Gastrocnemius medialis (tissue), 4 donors: ENCODE data around the gene SLC2A4. TPM values are rescaled to one million over a fixed set of nuclear protein-coding genes. Genes with fewer than 3 reads are reported as not detected.

Experiments used
- ATAC-seq, 2 donors: fragments of 150-250 bp; one replicate each; pipeline ENCODE4 v1.9.1; 2016
- DNase-seq, 2 donors: peaks; one replicate each; pipeline ENCODE4 v3.0.0-alpha.2; 2019
- H3K27ac ChIP-seq, 4 donors: fragments of 200-600 bp; sonication (generic); 1 replicate in 1 of 4; 2 replicates in 3 of 4; pipeline ENCODE4 v1.5.1; 2016 to 2018; ENCODE audit warnings: mild to moderate bottlenecking in 2 of 4, moderate library complexity in 1 of 4
- H3K27me3 ChIP-seq, 3 donors: fragments of 200-600 bp; sonication (generic) in 2 of 3; 1 replicate in 1 of 3; 2 replicates in 2 of 3; pipeline versions ENCODE4 v1.5.1 to v1.6.0; 2016 to 2019; ENCODE audit warnings: mild to moderate bottlenecking in 1 of 3, moderate library complexity in 1 of 3
- H3K36me3 ChIP-seq, 2 donors: fragments of 200-600 bp; sonication (generic) in 1 of 2; one replicate each; pipeline ENCODE4 v1.5.1; 2017 to 2018
- H3K4me1 ChIP-seq, 2 donors: fragments of 200-600 bp; sonication (generic) in 1 of 2; one replicate each; pipeline ENCODE4 v1.5.1; 2016 to 2017; ENCODE audit warnings: mild to moderate bottlenecking in 2 of 2
- H3K4me3 ChIP-seq, 4 donors: fragments of 200-600 bp; sonication (generic) in 3 of 4; 1 replicate in 1 of 4; 2 replicates in 3 of 4; pipeline ENCODE4 v1.5.1; 2016 to 2019; ENCODE audit warnings: mild to moderate bottlenecking in 2 of 4
- H3K9me3 ChIP-seq, 3 donors: fragments of 200-600 bp; sonication (generic) in 2 of 3; 1 replicate in 1 of 3; 2 replicates in 2 of 3; pipeline ENCODE4 v1.5.1; 2016 to 2019
- CTCF ChIP-seq, 5 experiments: fragments of 450-650 bp in 3 of 5; fragments of 200-600 bp in 2 of 5; sonication (generic) in 2 of 5; IDR thresholded peaks in 4 of 5; conservative IDR thresholded peaks in 1 of 5; 1 replicate in 4 of 5; 2 replicates in 1 of 5; pipeline ENCODE4 v1.5.1; 2016 to 2019; ENCODE audit warnings: antibody characterized with exemption in 5 of 5, mild to moderate bottlenecking in 3 of 5, moderate library complexity in 3 of 5
- POLR2A ChIP-seq, 2 donors: fragments of 450-650 bp; IDR thresholded peaks; one replicate each; pipeline ENCODE4 v1.6.1; 2017; ENCODE audit warnings: antibody characterized with exemption in 2 of 2, mild to moderate bottlenecking in 2 of 2, moderate library complexity in 2 of 2
- in situ Hi-C, 4 donors: fragments of 200-750 bp; cut with MboI; loops; one replicate each; pipeline versions ENCODE4 v1.15.0 to v1.8.0; 2017; ENCODE audit warnings: low sequenced_read_pairs in 4 of 4
- intact Hi-C: fragments of 100-400 bp; cut with DNase I; formaldehyde crosslinking; loops from one replicate; pipeline ENCODE4 v1.15.1; 2023; ENCODE audit warnings: low total_unique reads
- total RNA-seq, 4 donors: library from RNA; depleted of rRNA; stranded (reverse); fragments of >200 nt; gene quantifications; one replicate each; pipeline versions ENCODE4 v1.1.0 to v1.2.3, GENCODE V29; 2016

Gene SLC2A4
- total RNA-seq, 4 donors from 2014 or later: 148 to 310 (median 227) TPM

GRCh38 chr17:7293816-7294613 is 12.5 kb downstream of the SLC2A4 start:
- DNase-seq (peak; percentile 31 to 60), ATAC-seq (peak; percentile 2 to 3)
- peak overlapping the region; percentile 95 to 100 (median 98) for H3K27ac ChIP-seq
- H3K27me3 ChIP-seq: no peaks in the 10 kb centered on the region
- intact Hi-C loops: no loop called here
- no peaks in the 10 kb centered on the region for H3K9me3 ChIP-seq
- no peaks in the 10 kb centered on the region for H3K36me3 ChIP-seq
- peak overlapping the region in 3 of 4 donors; percentile 39 to 52 (median 47) for H3K4me3 ChIP-seq
- H3K4me1 ChIP-seq: peaks cover 47 to 57% of the 10 kb centered on the region in 2 donors
- in situ Hi-C loops: no loop called here
- TF ChIP-seq POLR2A (IDR thresholded peaks at IDR 0.05) (peak; percentile 46 to 52), CTCF (IDR thresholded peaks at IDR 0.05 in 4 of 5, conservative IDR thresholded peaks at IDR 0.05 in 1 of 5) (peak in 1 of 5 experiments; percentile 19)

- in situ Hi-C loops: no loop called here
- Histone ChIP-seq H3K27ac (peak within 1 kb of the TSS; percentile 95 to 100 (median 98)), H3K9me3 (no peaks in the 10 kb centered on the region), H3K36me3 (no peaks in the 10 kb centered on the region), H3K4me3 (peak within 1 kb of the TSS; percentile 39 to 52 (median 48)), H3K27me3 (no peaks in the 10 kb centered on the region), H3K4me1 (peaks cover 47 to 57% of the 10 kb centered on the region in 2 donors)
- TF ChIP-seq CTCF (IDR thresholded peaks at IDR 0.05 in 4 of 5, conservative IDR thresholded peaks at IDR 0.05 in 1 of 5): no peak
- peak in 1 of 2 donors; percentile 6 for TF ChIP-seq POLR2A (IDR thresholded peaks at IDR 0.05)
- peak; percentile 77 to 92 for DNase-seq
- intact Hi-C loops: no loop called here
- ATAC-seq: peak; percentile 29 to 31
Measured at GRCh38 chr17:7294614-7295153, 13.2 kb downstream of the SLC2A4 start, which contains the start of gene YBX2. YBX2 (minus strand) TSS chr17:7294639; CDS start chr17:7294500, 139 bp downstream.

DNA sequence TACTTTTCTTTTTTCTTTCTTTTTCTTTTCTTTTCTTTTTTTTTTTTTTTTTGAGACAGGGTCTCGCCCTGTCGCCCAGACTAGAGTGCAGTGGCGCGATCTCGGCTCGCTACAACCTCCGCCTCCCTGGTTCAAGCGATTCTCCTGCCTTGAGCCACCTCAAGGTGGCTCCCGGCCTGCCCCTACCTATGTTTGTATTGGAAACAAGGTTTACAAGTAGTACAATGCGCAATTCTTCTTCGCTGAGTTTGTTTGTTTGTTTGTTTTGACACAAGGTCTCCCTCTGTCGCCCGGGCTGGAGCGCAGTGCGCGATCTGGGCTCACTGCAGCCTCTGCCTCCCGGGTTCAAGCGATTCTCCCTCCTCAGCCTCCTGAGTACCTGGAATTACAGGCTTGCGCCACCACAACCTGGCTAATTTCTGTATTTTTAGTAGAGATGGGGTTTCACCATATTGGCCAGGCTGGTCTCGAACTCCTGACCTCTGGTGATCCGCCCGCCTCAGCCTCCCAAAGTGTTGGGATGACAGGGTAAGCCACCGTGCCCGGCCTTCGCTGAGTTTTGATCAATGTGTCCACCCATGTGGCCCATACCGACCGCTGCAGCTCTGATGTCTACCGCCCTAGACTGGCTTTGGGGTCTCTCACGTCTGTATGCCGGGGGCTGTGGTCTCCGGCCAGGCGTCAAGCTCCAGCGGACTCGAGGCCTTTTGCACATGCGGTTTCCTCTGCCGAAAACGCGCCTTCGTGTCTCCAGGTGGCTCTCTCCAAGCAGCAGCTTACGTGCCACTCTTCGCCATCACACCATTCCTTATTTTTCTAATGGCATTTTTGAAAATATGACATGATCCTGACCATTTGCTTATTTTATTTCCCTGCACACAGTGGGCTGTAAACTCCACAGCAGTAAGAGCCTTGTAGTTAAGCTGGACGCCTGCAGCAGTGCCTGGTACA is 14.0 kb downstream of the SLC2A4 start:
- in situ Hi-C loops: no loop called here
- Histone ChIP-seq H3K4me1 (peaks cover 47 to 53% of the 10 kb centered on the region in 2 donors), H3K27ac (peak overlapping the region; percentile 95 to 100 (median 98)), H3K27me3 (no peaks in the 10 kb centered on the region), H3K9me3 (no peaks in the 10 kb centered on the region), H3K36me3 (no peaks in the 10 kb centered on the region), H3K4me3 (peak overlapping the region; percentile 39 to 52 (median 46))
- intact Hi-C loops: loop anchor here (1.0 kb wide), 2 partner anchors 15 to 76 kb away; partner anchors contain the start of genes ACADVL and DLG4
- TF ChIP-seq CTCF (IDR thresholded peaks at IDR 0.05 in 4 of 5, conservative IDR thresholded peaks at IDR 0.05 in 1 of 5): peak in 1 of 5 experiments; percentile 5
- no peak for TF ChIP-seq POLR2A (IDR thresholded peaks at IDR 0.05)
- DNase-seq (peak in 1 of 2 donors; percentile 50), ATAC-seq (no peak)

DNA sequence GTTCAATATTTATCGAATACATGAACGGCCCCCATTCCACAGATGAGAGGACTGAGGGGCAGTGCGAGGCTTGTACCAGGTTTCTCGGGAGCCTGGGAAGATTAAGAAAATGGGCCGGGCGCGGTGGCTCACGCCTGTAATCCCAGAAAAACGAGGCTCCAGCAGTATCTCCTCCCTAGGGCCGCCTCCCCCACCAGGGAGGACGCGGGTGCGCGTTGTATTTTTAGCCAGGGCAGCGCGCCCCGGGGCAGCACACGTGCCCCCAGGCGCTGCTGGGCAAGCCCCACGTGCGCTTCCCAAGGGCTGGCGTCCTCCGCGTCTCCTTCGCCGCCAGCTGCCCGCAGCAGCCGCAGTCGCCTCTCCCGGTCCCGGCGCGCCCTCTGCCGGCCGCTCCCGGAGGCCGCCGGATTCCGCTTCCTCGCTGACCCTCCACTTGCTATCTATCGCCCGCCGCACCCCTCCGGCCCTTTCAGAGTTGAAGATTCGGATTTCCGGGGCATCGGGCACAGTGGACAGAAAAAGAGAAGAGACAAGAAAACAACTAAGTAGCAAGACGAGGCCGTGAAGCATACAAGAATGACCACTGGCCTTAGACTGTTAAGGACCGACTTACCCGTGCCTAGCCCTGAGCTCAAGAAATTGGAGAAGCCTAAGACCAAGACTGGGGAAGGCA is 14.8 kb downstream of the SLC2A4 start:
- Histone ChIP-seq H3K9me3 (no peaks in the 10 kb centered on the region), H3K27me3 (no peaks in the 10 kb centered on the region), H3K4me3 (peak overlapping the region; percentile 25 to 30 (median 28)), H3K4me1 (peaks cover 45 to 46% of the 10 kb centered on the region in 2 donors), H3K36me3 (no peaks in the 10 kb centered on the region), H3K27ac (peak overlapping the region; percentile 95 to 100 (median 98))
- intact Hi-C loops (loop anchor here (1.0 kb wide), 2 partner anchors 16 to 77 kb away; partner anchors contain the start of genes ACADVL and DLG4), in situ Hi-C loops (no loop called here)
- TF ChIP-seq POLR2A (IDR thresholded peaks at IDR 0.05): peak; percentile 74 to 80
- peak; percentile 91 to 100 (median 99) for TF ChIP-seq CTCF (IDR thresholded peaks at IDR 0.05 in 4 of 5, conservative IDR thresholded peaks at IDR 0.05 in 1 of 5)
- ATAC-seq (peak; percentile 55 to 58), DNase-seq (peak; percentile 85 to 91)
